GM18511 (cell line): Measurements from ENCODE around the gene VAT1.
"Not testable (repeated sequence)": the region's sequence is repeated elsewhere in the genome, so short reads cannot be mapped to it uniquely, and the experiment has no call there.

Source experiments
- ATAC-seq: cut with Tn5 transposase; IDR thresholded peaks from one replicate; pipeline ENCODE4 v1.9.1; 2021; ENCODE audit warnings: mild to moderate bottlenecking, moderate library complexity; ENCODE audit not compliant: unreplicated experiment

The VAT1 gene

DNA sequence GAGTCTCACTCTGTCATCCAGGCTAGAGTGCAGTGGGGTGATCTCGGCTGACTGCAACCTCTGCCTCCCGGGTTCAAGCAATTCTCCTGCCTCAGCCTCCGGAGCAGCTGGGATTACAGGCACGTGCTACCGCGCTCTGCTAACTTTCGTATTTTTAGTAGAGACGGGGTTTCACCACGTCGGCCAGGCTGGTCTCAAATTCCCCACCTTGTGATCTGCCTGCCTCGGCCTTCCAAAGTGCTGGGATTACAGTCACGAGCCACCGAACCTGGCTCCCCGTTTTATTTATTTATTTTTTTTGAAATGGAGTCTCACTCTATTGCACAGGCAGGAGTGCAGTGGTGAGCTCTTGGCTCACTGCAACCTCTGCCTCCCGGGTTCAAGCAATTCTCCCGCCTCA lies 46.5 kb downstream of the VAT1 start:
- not testable (repeated sequence) for ATAC-seq

DNA sequence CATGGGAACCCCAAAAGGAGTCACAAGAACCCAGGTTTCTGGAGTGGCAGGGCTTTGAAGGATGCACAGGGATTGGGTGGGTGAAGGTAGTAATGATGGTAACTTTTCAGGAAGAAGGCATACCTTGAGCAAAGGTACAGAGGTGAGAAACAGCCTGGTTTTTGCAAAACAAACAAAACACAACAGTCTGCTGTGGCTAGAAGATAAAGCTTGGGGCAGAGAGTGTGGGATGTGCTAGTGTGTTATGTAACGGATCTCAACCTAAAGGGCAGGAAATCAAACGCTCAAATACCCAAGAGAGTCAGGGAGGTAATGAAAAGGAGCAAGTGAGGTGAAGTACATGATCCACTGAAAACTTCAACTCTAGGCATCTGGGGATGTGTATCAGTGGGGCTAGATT lies 46.9 kb downstream of the VAT1 start:
- ATAC-seq, result no peak

DNA sequence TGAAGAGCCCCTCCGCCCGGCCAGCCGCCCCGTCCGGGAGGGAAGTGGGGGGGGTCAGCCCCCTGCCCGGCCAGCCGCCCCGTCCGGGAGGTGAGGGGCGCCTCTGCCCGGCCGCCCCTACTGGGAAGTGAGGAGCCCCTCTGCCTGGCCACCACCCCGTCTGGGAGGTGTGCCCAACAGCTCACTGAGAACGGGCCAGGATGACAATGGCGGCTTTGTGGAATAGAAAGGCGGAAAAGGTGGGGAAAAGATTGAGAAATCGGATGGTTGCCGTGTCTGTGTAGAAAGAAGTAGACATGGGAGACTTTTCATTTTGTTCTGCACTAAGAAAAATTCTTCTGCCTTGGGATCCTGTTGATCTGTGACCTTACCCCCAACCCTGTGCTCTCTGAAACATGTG lies 48.9 kb downstream of the VAT1 start:
- not testable (repeated sequence) for ATAC-seq

DNA sequence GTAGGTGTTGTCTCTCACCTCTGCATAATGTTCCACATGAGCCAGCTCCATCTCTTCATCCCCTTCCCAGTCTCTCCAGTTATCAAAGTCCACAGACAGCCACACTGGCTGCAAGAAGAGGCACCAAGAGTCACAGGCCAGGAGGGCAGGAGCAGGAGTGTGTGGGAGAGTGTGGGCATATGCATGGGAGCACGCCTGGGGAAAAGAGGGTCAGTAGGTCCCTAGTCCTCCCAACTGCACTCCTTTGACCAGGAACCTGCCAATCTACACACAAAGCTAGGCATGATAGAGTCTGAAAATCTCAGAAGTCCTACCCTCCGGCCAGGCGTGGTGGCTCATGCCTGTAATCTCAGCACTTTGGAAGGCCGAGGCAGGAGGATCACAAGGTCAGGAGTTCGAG lies 50.6 kb downstream of the VAT1 start:
- ATAC-seq, result no peak

DNA sequence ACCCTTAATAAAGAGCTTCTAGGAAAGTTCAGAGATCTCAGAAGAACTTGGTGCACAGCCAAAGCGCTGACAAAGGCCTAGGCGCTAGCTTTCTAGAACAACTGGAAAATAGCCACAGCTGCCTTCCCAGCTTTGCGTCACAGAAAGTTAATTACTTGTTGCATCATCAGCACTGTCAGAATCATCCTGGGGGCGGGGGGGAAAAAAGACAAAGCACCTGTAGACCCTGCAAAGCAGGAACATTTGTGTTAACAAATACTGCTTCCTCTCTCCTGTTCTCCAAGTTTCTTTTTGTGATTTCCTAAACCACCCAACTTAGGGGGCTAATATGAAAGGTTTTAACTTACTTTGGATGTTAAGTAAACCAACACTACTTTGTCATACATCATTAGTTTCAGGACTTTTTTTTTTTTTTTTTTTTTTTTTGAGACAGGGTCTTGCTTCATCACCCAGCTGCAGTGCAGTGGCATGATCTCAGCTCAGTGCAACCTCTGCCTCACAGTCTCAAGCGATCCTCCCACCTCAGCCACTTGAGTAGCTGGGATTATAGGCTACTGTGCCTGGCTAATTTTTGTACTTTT lies 53.1 kb downstream of the VAT1 start:
- ATAC-seq, result no peak

DNA sequence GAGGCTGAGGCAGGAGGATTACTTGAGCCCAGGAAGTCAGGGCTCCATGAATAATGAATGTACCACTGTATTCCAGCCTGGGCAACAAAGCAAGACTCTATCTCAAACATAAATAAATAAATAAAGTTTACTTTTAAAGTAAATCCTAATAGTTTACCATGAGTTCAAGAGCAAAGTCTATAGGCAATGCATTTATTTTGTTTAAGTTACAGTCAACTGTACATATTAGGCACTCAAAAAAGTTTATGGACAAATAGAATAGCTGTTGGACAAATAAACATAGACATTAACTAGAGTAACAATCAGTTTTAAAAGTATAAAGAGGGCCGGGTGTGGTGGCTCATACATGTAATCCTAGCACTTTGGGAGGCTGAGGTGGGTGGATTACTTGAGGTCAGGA lies 54.3 kb downstream of the VAT1 start:
- ATAC-seq, result no peak
